ENCODE results near the gene AGXT.

GRCh38 chr2:240873805-240874714 lies 5.4 kb downstream of the AGXT start:
- TF ChIP-seq CTCF (IDR thresholded peaks at IDR 0.05) (no peak), EP300 (IDR thresholded peaks at IDR 0.05) (no peak), POLR2AphosphoS5 (IDR thresholded peaks at IDR 0.05) (no peak), POLR2A (IDR thresholded peaks at IDR 0.05) (no peak)
